Inferior parietal cortex (tissue), 1 donor: Measurements from ENCODE around the gene ZNF10.

Experiments used
- DNase-seq: peaks from one replicate; pipeline ENCODE4 v3.0.0-alpha.2; 2016; ENCODE audit errors: extremely low spot score

ZNF10 gene

GRCh38 chr12:133130038-133130807 is at the start of gene ZNF10, which contains the start of gene ZNF891:
TSS of gene ZNF10 (plus strand) at chr12:133130627. CDS start at chr12:133144493, 13,866 bp downstream.
TSS of gene ZNF891 (minus strand) at chr12:133130274. CDS start at chr12:133121918, 8,356 bp downstream.
- DNase-seq = peak; percentile 88

GRCh38 chr12:133081159-133081780 is 49.2 kb upstream of the ZNF10 start:
- no peak for DNase-seq

GRCh38 chr12:133083345-133083744 is 47.1 kb upstream of the ZNF10 start:
- DNase-seq = no peak

DNA sequence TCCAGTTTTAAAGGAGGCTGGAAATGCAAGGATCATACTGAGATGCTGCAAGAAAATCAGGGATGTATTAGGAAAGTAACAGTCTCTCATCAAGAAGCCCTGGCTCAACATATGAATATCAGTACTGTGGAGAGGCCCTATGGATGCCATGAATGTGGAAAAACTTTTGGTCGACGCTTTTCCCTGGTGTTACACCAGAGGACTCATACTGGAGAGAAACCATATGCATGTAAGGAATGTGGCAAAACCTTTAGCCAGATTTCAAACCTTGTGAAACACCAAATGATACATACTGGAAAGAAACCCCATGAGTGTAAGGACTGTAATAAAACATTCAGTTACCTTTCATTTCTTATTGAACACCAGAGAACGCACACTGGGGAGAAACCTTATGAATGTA is 24.8 kb upstream of the ZNF10 start:
- no peak for DNase-seq

GRCh38 chr12:133106253-133106652 is 24.2 kb upstream of the ZNF10 start:
- DNase-seq = no peak

- no peak for DNase-seq
Observed at GRCh38 chr12:133107121-133107520, 23.3 kb upstream of the ZNF10 start.

DNA sequence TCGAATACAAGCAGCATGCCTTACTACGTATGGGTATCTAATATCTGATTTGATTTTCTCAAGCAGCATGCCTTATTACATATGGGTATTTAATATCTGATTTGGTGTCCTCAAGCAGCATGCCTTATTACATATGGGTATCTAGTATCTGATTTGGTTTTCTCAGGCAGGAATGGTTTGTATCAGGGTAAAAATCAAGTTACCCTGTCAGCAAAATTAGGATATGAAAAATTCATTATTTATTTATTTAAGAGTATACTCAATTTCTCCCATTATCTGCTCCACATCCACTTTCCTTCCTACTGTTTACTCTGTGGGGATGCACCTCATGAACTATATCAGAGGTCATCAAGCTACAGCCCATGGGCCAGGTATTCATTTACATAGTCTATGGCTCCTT is 22.3 kb upstream of the ZNF10 start:
- DNase-seq = no peak

- DNase-seq = no peak
Observed at GRCh38 chr12:133120385-133121191, 9.8 kb upstream of the ZNF10 start.

GRCh38 chr12:133124674-133125073 is 5.8 kb upstream of the ZNF10 start:
- DNase-seq = no peak

GRCh38 chr12:133129368-133130037 is 924 bp upstream of the ZNF10 start:
- DNase-seq = peak; percentile 8

GRCh38 chr12:133130808-133131128 is 341 bp downstream of the ZNF10 start:
- DNase-seq = no peak

DNA sequence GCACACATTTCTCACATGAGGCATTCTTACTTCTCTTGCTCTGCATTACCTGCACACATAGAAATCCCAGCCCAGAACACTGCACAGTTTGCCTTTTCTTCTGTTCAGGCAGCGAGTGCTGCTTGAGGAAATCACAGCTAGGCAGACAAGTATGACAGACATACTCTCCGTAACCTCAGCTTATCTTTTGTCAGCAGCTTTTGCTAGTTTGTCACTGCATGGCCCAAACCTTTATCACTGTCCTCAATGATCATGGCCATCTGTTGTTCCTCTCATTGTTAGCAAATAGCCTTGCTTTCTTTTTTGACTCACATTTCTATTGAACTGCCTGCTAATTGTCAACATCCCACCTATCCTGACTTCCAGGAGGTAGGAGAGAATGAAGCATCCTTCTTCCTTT is 5.3 kb downstream of the ZNF10 start:
- DNase-seq = no peak

- no peak for DNase-seq
Observed at GRCh38 chr12:133145981-133146380, 15.6 kb downstream of the ZNF10 start.

DNA sequence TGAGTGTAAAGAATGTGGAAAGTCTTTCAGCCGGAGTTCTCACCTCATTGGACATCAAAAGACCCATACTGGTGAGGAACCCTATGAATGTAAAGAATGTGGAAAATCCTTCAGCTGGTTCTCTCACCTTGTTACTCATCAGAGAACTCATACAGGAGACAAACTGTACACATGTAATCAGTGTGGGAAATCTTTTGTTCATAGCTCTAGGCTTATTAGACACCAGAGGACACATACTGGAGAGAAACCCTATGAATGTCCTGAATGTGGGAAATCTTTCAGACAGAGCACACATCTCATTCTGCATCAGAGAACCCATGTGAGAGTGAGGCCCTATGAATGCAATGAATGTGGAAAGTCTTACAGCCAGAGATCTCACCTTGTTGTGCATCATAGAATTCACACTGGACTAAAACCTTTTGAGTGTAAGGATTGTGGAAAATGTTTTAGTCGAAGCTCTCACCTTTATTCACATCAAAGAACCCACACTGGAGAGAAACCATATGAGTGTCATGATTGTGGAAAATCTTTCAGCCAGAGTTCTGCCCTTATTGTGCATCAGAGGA is 25.8 kb downstream of the ZNF10 start:
- no peak for DNase-seq

GRCh38 chr12:133165776-133166175 is 35.3 kb downstream of the ZNF10 start:
- DNase-seq = no peak

- no peak for DNase-seq
Observed at GRCh38 chr12:133172491-133172890, 42.1 kb downstream of the ZNF10 start.

DNA sequence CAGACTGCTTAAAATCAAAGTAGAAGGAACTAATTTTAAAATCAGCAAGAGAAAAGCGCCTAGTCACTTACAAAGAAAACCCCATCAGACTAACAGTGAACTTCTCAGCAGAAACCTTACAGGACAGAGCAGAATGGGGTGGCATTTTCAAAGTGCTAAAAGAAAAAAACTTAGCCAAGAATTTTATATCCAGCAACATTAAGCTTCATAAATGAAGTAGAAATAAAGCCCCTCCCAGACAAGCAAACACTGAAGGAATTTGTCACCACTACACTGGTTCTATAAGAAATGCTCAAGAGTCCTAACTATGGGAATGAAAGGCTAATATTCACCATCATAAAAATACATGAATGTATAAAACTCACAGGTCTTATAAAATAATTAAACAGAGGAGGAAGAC is 44.5 kb downstream of the ZNF10 start:
- no peak for DNase-seq

DNA sequence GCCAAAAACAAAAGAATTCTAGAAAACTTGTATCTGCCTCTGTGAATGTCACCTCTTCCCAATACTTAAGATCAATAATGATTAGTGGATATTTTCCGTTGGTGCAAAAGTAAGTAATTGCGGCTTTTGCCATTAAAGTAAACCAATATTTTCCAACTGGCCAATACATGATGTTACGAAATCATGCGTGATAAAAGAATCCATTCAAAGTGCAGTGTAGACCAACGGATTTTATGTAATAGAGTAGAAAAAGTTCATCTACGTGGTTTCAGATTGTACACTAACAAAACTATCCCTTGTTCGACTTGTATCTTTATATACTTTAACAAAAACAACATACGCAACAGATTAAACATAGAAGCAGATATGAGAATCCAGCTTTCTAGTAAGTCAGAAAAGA is 50.2 kb downstream of the ZNF10 start:
- no peak for DNase-seq

GRCh38 chr12:133181238-133181959 is 51.0 kb downstream of the ZNF10 start, which contains the start of gene ZNF268:
TSS of gene ZNF268 (plus strand) at chr12:133181495. CDS start at chr12:133181998, 503 bp downstream.
- DNase-seq = peak; percentile 97

DNA sequence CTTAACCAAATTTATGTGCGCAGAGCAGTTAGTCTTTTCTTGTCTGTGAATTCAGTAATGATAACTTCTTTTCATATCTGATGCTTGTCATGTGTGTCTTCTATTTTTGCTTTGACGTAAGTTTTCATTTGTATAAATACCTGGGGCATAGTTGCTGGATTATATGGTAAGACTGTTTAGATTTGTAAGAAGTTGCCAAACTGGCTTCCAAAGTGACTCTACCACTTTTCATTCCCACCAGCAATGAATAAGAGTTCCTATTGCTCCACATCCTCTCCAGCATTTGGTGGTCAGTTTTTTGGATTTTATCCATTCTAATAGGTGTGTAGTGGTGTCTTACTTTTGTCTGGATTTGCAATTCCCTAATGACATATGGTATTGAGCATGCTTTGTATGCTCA is 59.7 kb downstream of the ZNF10 start:
- DNase-seq = no peak

DNA sequence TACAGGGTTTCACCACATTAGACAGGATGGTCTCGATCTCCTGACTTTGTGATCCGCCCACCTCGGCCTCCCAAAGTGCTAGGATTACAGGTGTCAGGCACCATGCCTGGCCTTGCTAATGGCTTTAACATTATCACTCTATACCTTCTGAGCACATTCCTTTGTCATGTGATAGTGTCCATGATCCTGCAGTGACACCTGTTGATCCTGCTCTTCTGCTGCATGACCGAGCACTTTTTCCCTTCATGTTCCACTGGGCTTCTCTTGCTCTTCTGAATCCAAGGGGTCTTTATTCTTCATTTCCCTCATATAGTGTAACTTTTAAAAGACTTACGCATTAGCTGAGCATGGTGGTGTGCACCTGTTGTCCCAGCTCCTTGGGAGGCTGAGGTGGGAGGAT is 62.4 kb downstream of the ZNF10 start:
- no peak for DNase-seq
